GM19324 (cell line): ENCODE data around the gene SDR42E2.
"Not testable (repeated sequence)": the region's sequence is repeated elsewhere in the genome, so short reads cannot be mapped to it uniquely, and the experiment has no call there.

Source experiments
- ATAC-seq: cut with Tn5 transposase; IDR thresholded peaks from one replicate; pipeline ENCODE4 v1.9.1; 2021; ENCODE audit warnings: mild to moderate bottlenecking, moderate library complexity; ENCODE audit not compliant: unreplicated experiment, low FRiP score

Gene SDR42E2

GRCh38 chr16:22153078-22153477, 9.2 kb upstream of the SDR42E2 start:
- ATAC-seq, result not testable (repeated sequence)

- no peak for ATAC-seq
Measured at GRCh38 chr16:22161401-22161800, 905 bp upstream of the SDR42E2 start.

- ATAC-seq, result no peak
Measured at GRCh38 chr16:22162656-22163009, 327 bp downstream of the SDR42E2 start.

DNA sequence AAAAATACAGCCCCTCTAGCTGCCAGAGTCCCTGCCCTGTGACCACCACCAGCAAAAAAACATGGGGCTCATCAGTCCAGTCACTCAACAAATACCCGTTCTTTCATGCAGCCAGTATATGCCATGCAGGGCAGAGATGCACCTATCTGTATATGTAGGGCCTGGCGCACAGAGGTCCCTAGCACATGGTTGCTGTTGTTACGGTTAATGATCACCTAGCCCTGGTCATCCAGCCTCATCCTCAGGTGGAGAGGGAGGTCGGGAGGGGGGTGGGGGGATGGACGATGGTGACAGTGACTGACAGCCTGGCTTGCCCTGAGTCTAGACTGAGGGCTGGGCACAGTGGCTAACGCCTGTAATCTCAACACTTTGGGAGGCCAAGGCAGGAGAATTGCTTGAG, 1.5 kb downstream of the SDR42E2 start:
- ATAC-seq, result no peak

GRCh38 chr16:22164482-22164881, 2.2 kb downstream of the SDR42E2 start:
- no peak for ATAC-seq

DNA sequence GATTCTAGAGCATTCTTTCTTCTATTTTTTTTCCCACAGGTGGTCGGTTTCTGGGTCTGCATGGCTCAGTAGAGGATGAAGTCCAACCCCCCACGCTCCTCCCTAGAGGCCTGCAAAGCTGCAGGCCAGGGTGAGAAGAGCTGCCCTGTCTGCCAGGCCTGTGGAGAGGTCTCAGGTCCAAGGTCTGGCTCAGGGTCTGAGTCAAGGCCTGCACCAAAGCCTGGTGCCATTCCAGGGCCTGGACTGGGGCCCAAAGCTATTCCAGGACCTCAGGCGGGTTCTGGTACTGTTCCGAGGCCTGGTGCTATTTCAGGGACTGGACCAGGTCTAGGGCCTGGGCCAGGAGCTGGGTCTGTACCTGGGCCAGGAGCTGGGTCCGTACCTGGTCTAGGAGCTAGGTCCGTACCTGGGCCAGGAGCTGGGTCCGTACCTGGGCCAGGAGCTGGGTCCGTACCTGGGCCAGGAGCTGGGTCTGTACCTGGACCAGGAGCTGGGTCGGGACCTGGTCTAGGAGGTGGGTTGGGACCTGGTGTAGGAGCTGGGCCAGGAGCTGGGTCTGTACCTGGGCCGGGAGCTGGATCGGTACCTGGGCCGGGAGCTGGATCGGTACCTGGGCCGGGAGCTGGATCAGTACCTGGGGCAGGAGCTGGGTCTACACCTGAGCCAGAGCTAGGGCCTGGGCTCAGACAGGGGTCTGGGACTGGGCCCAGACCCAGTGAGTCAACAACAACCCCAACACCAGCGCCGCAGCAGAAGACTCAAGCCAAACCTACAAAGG, 3.4 kb downstream of the SDR42E2 start:
- no peak for ATAC-seq

DNA sequence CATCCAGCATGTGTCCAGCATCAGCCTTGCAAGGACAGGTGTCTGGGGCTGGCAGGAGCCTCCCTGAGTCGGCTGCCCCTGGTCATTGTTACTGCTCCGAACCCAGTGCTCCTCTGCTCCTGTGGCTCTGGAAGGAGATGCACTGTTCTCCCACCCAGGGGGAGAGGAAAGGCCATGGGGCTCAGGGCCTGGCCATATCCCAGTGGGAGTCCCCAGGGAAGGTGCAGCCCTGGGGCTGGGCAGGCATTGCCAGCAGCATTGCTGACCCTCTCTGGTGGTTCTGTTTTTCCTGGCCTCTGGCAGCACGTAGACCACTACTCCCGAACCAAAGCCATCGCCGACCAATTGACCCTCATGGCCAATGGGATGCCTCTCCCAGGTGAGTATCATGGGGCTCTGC, 9.6 kb downstream of the SDR42E2 start:
- ATAC-seq, result no peak

GRCh38 chr16:22172642-22173041, 10.3 kb downstream of the SDR42E2 start:
- ATAC-seq, result not testable (repeated sequence)

GRCh38 chr16:22174642-22175041, 12.3 kb downstream of the SDR42E2 start:
- ATAC-seq, result no peak

GRCh38 chr16:22177968-22178930, 15.9 kb downstream of the SDR42E2 start:
- no peak for ATAC-seq

GRCh38 chr16:22181426-22181825, 19.1 kb downstream of the SDR42E2 start:
- ATAC-seq, result no peak

DNA sequence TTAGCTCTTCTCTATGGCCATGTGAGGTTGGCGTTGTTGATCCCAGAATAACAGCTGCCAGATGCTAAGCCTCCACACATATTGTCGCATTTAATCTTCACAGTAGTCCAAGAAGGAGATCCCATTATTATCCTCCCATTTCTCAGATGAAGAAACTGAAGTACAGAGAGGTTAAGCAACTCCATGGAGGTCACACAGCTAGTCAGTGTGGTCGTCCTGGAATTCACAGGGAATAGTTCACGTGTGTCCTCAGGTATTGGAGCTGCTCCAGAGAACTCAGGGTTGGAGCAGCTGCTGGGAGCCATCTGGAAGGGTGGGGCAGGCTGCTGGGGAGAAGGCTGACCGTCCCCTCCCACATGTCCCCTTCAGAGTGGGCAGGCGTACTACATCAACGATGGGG, 19.5 kb downstream of the SDR42E2 start:
- no peak for ATAC-seq

DNA sequence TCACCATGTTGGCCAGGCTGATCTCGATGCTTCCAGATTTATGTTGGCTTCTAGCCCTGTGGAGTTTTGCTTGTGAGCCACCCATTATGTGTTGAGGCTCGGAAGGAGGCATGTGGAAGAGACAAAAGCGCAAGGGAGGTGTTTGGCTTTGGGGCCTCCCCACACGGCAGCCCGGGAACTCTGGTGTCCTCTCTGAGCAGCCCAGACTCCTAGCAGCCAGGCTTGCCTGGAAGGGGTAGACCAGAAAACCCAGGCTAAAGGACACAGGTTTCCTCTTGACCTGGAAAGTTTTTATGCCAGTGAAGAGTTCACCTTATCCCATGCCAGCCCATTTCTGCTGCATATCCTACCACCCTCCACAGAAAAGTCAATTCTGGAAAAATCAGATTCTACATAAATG, 21.0 kb downstream of the SDR42E2 start:
- ATAC-seq, result no peak

DNA sequence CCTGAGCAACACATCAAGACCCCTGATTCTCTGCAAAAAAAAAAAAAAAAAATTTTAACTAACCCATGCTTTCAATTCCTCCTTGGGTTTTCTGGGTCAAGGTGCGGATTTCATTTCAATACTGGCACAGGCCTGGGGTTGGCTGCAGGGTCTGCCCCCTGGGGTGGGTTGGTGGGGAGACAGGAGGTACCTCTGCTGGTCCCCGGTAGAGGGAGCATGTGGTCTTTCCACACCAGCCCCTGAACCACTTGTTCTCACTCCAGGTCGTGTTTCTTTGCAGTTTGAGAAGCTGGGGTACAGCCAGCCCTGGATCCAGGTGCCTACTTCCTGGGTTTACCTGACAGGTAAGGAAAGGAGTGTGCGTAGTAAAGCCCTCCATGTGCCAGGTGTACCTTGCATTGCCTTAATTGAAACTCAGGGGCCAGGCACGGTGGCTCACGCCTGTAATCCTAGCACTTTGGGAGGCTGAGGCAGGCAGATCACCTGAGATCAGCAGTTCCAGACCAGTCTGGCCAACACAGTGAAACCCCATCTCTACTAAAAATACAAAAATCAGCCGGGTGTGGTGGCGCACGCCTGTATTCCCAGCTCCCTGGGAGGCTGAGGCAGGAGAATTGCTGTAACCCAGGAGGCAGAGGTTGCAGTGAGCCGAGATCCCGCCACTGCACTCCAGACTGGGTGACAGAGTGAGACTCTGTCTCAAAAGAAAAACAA, 21.8 kb downstream of the SDR42E2 start:
- ATAC-seq, result no peak

DNA sequence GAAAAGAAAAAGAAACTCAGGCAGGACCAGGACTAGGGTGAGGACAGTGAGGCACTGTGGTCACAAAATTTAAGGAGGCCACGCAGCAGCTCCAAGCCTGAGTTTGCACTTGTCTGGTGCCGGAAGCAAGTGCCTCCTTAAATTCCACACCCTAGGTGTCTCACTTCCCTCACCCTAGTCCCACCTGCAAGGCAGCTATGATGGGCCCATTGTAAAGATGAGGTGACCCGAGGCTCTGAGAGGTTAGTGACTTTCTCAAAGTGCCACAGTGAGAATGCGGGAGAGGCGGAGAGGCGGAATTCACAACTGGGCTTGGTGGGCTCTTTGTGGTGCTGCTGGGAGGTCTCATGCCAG, 22.3 kb downstream of the SDR42E2 start:
- no peak for ATAC-seq

DNA sequence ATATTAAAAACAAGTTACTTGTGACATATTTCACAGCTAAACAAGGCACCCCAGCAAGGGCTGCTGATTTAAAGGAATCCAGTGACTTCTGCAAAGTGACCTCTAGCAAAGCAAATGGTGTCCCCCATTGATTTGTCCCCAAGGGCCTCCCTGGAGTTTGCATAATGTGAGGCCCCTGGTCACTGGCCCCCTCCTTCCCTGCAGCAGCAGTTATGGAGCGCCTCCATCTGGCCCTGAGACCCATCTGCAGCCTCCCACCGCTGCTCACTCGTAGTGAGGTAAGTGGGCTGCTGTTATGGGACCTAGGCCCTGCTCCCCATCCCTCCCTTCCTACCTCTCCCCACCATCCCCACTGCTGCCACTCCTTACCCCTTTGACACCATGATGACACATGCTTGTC, 24.2 kb downstream of the SDR42E2 start:
- no peak for ATAC-seq

- ATAC-seq, result no peak
Measured at GRCh38 chr16:22188267-22188594, 25.9 kb downstream of the SDR42E2 start.

GRCh38 chr16:22188595-22189442, 26.5 kb downstream of the SDR42E2 start:
- no peak for ATAC-seq

- ATAC-seq, result no peak
Measured at GRCh38 chr16:22189473-22190080, 27.3 kb downstream of the SDR42E2 start.
